Prostate gland (tissue), 2 donors: ENCODE data around the gene C1orf159.

Experiments
- CTCF ChIP-seq, 4 experiments: fragments of 200-600 bp in 2 of 4; fragments of 450-650 bp in 2 of 4; sonication (generic) in 2 of 4; IDR thresholded peaks; 1 replicate in 3 of 4; 2 replicates in 1 of 4; pipeline ENCODE4 v1.5.1; 2016 to 2019; ENCODE audit warnings: antibody characterized with exemption in 4 of 4, mild to moderate bottlenecking in 2 of 4, moderate library complexity in 2 of 4
- POLR2AphosphoS5 ChIP-seq: sonication (generic); formaldehyde crosslinking; IDR thresholded peaks from one replicate; pipeline ENCODE4 v1.6.1; 2017; ENCODE audit warnings: antibody characterized with exemption

GRCh38 chr1:1161078-1161682, 45.3 kb upstream of the C1orf159 start:
- TF ChIP-seq CTCF (IDR thresholded peaks at IDR 0.05), result no peak
- no peak for TF ChIP-seq POLR2AphosphoS5
